ENCODE measurements around the gene GOLGA1. TPM values are rescaled to one million over a fixed set of nuclear protein-coding genes. Genes with fewer than 3 reads are reported as not detected.

The GOLGA1 gene
- total RNA-seq, 1 experiment from 2014 or later, result 9.6 TPM

GRCh38 chr9:124844291-124844690 is 96.6 kb downstream of the GOLGA1 start (continued):
- TF ChIP-seq E2F4 (CRISPR knock-in tag; IDR thresholded peaks at IDR 0.05; ENCODE audit: borderline replicate concordance, low read depth), result no peak

- H3K4me1 Mint-ChIP-seq, result peaks cover 3% of the 10 kb centered on the region; the same call in 1 of the 2 replicates
- DNase-seq (ENCODE audit: low spot score) (no peak), ATAC-seq (no peak)
- POLR2A ChIA-PET, result no interaction called here
- TF ChIP-seq CTCF (IDR thresholded peaks at IDR 0.05), result no peak
- TF ChIP-seq IRF2 (CRISPR knock-in tag; IDR thresholded peaks at IDR 0.05; ENCODE audit: borderline replicate concordance, low read depth), result no peak
- no peak for TF ChIP-seq TEAD4 (CRISPR knock-in tag; IDR thresholded peaks at IDR 0.05)
- TF ChIP-seq USF1 (CRISPR knock-in tag; IDR thresholded peaks at IDR 0.05), result no peak
- no peak for TF ChIP-seq PRRX2 (CRISPR knock-in tag; IDR thresholded peaks at IDR 0.05)
- TF ChIP-seq MXD4 (CRISPR knock-in tag; IDR thresholded peaks at IDR 0.05; ENCODE audit: borderline replicate concordance), result no peak
- no peak for TF ChIP-seq ARID4B (CRISPR knock-in tag; IDR thresholded peaks at IDR 0.05; ENCODE audit: borderline replicate concordance)
- no peak for TF ChIP-seq ATF1 (CRISPR knock-in tag; IDR thresholded peaks at IDR 0.05)
- TF ChIP-seq NFE2L1 (CRISPR knock-in tag; IDR thresholded peaks at IDR 0.05), result no peak
- TF ChIP-seq ZNF317 (CRISPR knock-in tag; IDR thresholded peaks at IDR 0.05; ENCODE audit: borderline replicate concordance, low read depth), result no peak
- no peak for TF ChIP-seq FOXP4 (CRISPR knock-in tag; IDR thresholded peaks at IDR 0.05)
- no peak for TF ChIP-seq RORB (CRISPR knock-in tag; IDR thresholded peaks at IDR 0.05)
- TF ChIP-seq FOXK1 (CRISPR knock-in tag; IDR thresholded peaks at IDR 0.05), result no peak
- TF ChIP-seq, protein P1, sequence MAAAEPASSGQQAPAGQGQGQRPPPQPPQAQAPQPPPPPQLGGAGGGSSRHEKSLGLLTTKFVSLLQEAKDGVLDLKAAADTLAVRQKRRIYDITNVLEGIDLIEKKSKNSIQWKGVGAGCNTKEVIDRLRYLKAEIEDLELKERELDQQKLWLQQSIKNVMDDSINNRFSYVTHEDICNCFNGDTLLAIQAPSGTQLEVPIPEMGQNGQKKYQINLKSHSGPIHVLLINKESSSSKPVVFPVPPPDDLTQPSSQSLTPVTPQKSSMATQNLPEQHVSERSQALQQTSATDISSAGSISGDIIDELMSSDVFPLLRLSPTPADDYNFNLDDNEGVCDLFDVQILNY (CRISPR knock-in tag; IDR thresholded peaks at IDR 0.05), result no peak
- no peak for TF ChIP-seq CREB1 (CRISPR knock-in tag; IDR thresholded peaks at IDR 0.05)
- H3K9me3 Mint-ChIP-seq, result no peaks in the 10 kb centered on the region
- no peaks in the 10 kb centered on the region for H3K36me3 Mint-ChIP-seq
- H3K27ac Mint-ChIP-seq, result no peak overlapping the region
- CTCF ChIA-PET, result interaction anchor here (11.4 to 12.7 kb wide), 2 partner anchors 9 to 69 kb away, joined by 283 to 323 read pairs; partner anchors contain the start of genes NR6A1, OLFML2A and WDR38
- no peak overlapping the region for H3K4me3 Mint-ChIP-seq
- no peaks in the 10 kb centered on the region for H3K27me3 Mint-ChIP-seq (ENCODE audit: low read depth)
Measured at GRCh38 chr9:124843456-124844034, 97.3 kb downstream of the GOLGA1 start.

All from WTC11 (cell line).